ENCODE measurements around the gene CALML5.
"Not testable (repeated sequence)": the region's sequence is repeated elsewhere in the genome, so short reads cannot be mapped to it uniquely, and the experiment has no call there.

CALML5 gene

DNA sequence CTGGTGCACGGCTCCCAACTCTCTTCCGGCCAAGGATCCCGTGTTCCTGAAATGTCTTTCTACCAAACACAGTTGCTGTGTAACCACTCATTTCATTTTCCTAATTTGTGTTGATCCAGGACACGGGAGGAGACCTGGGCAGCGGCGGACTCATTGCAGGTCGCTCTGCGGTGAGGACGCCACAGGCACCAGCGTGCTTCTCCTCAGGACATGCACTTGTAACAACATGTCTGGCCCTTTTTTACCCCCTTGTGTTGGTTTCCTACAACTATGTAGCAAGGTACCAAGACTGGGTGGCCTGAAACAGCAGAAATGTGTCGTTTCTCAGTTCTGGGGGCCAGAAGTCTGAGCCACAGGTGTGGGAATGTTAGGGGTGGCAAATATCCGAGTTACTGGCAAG lies 18.2 kb downstream of the CALML5 start:
- no peak for DNase-seq (ENCODE audit: low read depth)

DNA sequence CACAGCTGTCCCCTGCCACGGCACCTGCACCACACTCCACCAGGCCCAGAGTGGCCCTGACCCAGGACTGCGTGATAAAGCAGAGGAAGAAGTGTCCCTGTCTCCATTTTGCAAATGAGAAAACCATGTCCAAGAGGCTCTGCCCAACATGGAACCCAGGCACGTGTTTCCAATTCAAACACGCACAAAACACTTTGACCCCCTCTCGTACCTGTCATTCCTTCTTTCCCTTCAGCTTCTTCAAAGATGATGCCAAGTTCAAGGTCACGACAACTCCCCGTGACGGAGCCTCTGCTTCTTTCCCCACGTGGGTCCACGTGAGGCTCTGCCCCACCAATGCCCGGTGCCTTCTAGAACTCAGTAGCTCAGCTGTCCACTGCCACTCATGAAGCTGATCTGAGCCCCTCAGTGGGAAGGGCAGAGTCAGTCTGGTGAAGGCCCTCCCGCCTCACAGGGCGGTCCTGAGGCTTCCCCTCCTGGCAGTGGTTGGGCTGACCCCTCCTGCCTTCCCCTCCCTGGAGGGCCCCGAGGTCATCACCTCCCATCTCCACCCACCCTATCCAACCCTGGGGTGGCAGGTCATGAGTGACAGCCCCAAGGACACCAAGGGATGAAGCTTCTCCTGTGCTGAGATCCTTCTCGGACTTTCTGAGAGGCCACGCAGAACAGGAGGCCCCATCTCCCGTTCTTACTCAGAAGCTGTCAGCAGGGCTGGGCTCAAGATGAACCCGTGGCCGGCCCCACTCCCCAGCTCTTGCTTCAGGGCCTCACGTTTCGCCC lies 19.0 kb downstream of the CALML5 start:
- no peak for DNase-seq (ENCODE audit: low read depth)

DNA sequence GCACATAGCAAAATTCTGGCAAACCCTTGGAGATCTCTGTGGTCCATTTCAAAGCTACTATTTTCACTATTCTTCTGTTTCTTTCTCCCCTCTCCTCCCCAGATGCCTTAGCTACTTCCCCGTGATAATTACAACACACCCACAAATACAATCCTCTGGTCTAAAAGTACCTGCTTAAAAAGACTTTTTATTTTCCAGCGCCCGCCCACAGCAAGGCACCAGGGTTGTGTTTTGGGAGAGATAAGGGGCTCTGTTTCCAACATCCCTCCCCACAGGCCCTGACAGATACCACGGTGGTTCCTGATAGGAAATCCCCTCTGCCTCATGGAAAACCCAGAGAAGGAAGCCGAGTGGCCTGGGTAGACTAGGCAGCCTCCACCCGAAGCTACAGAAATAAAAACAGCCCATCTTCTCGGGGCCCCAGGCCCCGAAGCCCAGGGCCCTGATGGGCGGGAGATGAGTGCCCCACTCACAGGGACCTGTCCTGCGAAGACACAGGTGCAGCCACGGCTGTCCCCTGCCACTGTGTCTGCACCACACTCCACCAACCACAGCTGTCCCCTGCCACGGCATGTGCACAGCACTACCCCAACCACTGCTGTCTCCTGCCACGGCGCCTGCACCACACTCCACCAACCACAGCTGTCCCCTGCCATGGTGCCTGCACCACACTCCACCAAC lies 19.7 kb downstream of the CALML5 start:
- peak; percentile 80 for DNase-seq (ENCODE audit: low read depth)

DNA sequence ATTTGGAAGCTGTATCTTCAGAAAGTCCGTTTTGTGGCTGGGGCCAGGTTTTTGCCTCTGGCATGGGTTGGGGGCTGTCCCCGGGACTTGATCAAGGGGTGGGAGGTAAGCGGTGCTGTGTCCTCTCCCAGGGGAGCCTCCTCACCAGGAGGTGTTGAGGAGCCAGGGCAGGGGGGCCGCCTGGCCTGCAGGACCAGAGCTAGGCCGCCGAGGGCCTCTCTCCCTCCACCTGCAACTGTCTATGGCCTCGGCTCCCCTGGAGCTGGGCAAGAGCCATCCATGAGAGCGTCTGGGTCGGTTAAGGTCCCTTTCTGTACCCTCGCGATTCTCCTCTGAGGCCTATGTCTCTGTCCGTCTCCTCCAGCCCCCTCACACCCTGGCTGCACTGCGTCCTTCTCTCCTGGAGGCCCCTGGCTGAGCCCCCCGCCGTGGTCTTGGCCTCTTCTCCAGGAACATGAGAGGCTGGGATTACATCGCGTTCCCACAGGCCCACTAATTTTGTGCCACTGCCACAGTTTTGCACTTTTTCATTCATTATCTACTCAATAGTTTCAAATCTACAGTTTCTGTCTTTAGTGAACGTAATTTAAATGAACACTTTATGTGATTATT lies 20.6 kb downstream of the CALML5 start:
- DNase-seq (ENCODE audit: low read depth): no peak

DNA sequence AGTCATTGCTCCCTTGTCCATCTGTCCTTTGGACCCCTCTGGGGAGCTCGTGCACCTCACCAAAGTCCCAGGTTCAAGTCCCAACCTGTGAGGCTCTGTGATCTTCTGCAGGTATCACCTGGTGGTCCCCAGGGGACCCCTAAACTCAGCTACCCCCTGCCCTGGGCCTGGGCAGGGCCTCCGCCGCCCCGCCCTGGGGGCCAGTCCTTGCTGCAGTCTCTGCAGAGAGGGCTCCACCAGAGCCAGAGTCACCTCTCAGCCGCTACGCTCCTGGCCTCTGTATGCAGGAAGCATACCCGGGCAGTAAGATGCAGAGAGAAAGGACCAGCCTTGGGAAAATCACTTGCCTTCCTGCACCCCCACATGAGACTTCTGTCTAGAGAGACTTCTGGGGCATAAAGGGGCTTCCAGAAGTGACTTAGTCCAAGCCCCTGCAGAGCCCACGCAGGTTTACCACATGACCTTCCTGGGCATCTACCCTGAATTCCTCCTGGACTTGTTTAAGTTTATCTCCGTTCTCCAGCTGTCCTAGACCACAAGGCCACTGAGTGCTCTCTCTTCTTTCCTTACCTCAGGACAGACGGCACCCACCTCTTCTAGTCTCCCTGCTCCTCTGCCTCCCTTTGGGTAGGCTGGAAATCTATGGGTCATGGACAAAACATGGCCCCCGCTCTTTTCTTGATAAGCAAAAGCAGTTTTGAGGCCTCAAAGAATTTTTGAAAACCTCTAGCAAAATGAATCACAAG lies 21.2 kb downstream of the CALML5 start:
- DNase-seq (ENCODE audit: low read depth): no peak

DNA sequence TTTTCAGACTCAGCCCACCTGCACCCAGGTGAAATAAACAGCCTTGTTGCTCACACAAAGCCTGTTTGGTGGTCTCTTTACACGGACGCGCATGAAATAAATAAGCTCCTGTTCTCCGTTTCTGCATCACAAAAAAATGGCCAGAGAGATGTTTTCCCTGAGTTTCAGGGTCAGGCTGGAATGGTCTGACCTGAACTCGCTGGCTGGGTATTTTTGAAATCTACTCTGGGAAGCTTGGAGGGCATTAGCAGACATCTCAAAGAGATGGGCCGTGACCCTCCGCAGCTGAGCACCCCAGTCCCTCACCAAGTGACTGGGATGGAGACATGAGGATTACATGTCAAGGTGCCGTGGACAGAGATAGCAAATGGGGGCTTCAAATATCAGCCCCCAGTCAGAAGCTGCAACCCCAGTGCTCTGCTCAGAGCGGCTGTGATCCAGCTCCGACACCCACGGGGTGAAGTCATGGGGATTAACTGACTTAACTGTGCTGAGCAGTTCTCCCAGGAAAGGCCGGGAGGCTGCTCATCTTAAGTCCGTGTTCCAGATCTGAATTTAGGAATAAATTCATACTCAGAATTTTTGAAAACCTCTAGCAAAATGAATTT lies 22.3 kb downstream of the CALML5 start:
- DNase-seq (ENCODE audit: low read depth): no peak

DNA sequence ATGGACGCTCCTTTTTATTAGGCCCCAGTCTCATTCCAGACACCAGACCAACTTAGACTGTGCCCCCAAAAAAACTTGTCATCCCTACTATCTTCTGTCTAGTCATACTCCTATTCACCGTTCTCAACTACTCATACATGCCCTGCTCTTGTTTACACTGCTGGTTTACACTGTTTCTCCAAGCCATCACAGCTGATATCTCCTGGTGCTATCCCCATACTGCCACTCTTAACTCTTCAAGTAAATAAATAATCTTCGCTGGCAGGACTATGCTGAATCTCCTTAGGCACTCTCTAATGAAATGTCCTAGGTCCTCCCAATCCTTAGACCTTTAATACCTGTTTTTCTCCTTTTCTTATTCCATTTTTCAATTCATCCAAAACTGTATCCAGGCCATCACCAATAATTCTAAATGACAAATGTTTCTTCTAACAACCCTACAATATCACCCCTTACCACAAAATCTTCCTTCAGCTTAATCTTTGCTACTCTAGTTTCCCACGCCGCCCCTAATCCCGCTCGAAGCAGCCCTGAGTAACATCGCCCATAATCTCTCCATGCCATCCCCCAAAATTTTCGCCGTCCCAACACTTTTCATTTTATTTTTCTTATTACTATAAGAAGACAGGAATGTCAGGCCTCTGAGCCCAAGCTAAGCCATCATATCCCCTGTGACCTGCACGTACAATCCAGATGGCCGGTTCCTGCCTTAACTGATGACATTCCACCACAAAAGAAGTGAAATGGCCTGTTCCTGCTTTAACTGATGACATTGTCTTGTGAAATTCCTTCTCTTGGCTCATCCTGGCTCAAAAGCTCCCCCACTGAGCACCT lies 23.2 kb downstream of the CALML5 start:
- not testable (repeated sequence) for DNase-seq (ENCODE audit: low read depth)

DNA sequence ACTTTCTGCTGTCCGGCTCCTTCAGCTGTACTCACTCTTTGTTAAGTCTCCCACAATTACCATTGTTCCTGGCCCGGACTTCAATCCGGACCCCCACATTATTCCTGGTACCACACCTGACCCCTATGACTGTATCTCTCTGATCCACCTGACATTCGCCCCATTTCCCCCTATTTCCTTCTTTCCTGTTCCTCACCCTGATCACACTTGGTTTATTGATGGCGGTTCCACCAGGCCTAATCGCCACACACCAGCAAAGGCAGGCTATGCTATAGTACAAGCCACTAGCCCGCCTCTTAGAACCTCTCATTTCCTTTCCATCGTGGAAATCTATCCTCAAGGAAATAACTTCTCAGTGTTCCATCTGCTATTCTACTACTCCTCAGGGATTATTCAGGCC lies 24.3 kb downstream of the CALML5 start:
- DNase-seq (ENCODE audit: low read depth): not testable (repeated sequence)

DNA sequence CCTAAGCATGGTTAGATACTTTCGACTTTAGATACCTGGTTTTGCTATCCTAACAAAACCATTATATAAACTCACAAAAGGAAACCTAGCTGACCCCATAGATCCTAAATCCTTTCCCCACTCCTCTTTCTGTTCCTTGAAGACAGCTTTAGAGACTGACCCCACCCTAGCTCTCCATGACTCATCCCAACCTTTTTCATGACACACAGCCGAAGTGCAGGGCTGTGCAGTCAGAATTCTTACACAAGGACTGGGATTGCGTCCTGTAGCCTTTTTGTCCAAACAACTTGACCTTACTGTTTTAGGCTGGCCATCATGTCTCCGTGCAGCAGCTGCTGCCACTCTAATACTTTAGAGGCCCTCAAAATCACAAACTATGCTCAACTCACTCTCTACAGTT lies 24.7 kb downstream of the CALML5 start:
- not testable (repeated sequence) for DNase-seq (ENCODE audit: low read depth)

DNA sequence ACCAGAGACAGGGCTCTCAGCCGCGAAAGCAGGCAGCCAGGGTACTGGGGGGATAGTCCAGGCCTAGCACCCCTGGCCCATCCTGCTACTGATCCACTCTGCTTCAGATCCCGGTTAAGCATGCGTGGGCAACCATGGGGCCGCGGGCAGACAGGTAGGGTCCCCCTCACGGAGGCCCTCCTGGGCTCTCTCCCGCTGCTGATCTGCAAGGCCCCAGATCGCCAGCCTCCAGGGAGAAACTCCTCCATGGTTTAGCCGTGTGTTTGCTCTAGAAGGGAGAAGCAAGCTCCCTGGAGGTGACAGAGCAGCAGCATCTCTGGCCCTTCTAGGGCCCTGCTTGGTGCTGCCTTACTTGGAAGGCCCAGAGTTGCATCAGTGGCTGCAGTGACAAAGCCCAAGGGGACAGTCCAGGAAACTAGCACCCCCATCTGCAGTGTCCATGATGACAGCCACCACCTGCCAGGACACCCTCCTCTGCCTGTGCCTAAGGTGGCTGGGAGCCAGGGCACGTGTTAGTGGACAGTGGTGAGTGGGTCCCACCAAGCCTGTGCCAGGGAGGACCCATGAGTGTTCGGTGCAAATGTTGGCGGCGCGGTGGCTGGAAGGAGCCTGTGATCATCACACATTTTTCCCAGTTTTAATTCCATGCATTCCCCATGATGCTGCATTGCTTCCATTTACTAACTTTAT lies 29.2 kb downstream of the CALML5 start:
- no peak for DNase-seq (ENCODE audit: low read depth)

DNA sequence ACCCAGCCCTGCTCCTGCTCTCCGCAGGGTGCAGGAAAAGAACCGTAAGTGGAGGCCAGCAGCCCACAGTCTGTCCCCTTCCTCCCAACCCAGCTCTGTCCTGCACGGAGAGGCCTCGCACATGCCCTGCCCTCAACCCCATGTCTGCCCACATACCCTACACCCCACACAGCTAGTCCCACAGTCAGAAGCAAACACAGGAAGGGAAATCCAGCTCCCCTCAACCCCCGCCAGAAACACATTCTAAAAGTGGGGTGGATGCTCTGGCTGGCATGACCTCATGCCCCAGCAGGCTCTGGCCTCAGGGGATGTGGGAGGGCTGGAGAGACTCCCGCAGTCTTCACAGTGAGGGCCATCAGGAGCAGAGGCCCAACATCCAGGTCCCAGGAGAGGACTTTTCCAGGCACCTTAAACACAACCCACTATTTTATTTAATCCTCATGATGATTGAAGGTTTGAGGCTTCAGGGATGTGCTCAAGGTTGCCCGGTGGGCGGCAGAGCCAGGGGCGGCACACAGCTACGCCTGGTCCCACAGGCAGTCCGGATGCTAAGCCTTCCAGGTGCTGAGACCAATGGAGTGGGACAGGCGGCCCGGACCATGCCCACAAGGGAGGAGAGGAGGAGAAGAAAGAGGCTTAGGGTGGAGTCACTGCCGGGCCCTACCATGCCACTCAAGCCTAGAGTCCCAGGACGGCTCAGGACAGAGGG lies 29.9 kb downstream of the CALML5 start:
- DNase-seq (ENCODE audit: low read depth): no peak

DNA sequence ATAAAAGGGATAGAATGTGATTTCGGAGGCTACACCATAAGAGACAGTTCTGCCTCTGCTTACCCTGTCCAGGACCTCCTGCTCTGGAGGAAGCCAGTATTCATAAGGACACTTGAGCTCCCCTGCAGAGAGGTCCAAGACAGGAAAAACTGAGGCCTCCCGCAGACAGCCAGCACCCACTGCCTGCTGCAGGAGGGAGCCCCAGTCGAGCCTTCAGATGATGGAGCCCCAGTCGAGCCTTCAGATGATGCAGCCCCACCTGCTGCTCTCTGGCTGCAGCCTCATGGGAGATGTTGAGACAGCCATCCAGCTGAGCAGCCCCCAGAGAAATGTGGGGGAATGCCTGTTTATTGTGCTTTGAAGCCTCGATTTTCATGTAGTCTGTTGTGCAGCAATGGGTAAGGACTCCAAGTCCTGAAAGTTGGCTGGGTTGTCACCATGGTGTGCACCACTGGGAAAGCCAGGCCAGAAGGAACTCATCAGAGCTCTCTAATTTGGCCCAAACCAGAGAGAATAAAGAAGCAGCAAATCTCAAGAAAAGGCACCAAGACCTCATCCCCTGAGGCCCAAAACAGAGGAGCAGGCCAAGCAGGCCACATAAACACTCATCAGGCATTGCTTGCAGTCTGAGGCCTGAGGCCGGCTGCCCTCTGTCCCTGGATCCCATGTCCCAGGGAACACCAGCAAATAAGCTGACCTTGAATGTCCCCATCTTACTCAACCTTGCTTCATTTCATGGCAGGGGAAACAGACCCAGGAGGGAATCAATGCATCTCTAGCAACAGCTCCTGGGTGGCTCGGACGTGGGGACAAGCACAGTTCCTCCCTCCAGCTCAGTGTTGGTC lies 30.9 kb downstream of the CALML5 start:
- no peak for DNase-seq (ENCODE audit: low read depth)

DNA sequence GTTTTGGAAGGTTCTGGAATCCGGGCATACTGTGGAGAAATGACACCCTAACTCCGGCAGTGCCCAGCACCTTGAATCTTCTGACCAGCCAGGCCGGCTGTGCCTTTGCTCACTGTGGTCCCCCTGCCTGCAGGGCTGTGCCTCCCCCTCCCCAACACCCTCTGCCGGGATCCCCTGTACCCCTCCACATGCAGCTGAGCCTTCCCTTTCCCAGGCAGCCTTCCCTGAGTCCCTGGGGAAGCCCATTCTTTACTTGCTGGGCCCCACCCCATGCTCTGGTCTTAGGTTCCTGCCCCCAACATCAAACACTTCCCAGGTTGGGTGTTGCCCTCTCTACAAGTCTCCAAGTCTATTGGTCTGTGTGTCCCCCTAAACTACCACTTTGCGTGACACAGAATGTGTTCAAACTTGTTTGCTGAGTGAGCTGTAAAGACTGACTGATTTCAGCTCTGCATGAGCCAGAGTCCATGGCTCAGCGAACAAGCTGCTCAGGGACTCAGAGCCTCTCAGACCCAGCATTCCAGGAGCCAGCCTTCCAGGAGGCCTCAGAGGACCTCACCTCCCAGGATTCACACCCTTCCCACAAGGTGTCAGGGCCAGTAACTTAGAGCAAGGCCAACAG lies 31.6 kb downstream of the CALML5 start:
- no peak for DNase-seq (ENCODE audit: low read depth)

DNA sequence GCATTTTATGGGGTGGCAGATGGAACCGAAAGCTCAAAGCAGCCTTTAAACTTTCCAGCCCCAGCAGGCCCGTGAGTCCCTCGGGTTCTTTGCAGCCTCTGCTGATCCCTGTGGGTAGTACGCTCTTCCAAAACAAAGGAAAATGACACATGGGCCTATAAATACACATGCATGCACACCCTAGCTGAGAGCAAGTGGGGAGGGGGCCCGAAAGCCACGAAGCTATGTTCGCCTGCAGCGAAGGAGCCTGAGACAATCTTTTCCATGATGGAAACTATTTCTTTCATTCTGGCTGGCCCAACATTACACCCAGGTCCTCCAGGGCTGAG lies 32.2 kb downstream of the CALML5 start:
- DNase-seq (ENCODE audit: low read depth): no peak

DNA sequence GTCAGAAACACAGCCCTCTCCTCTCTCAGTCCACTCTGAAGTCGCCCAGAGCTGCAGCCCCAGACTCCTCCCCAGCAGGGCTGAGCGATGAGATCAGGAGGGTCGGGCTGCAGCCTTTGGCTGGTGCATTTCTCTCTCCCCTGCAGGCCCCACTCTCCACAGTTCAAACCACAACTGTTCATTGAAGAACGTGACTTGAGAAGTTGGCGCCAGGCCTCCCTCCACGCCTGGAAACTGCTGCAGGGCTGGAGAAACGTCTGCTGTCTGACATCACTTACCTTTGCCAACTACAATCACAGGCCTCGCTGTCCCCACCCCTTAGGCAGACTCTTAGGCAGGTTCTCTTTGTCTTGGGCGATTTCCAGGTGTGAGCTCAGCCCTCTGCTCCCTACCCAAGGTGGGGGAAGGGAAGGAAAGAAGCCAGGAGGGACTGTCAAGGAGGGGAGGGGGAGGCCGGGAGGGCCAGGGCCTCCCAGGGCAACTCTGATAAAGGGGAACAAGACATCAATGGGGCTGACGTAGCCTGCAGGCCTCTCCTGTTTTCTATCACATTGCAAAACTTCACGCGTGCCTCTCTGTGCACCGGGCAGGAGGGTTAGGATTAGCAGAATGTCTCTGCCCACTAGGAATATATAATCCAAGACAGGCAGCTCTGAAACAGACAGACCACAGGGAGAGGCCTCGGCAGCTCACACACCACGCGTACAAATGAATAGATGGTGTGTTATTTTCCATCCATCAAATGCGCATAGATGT lies 32.7 kb downstream of the CALML5 start:
- no peak for DNase-seq (ENCODE audit: low read depth)

DNA sequence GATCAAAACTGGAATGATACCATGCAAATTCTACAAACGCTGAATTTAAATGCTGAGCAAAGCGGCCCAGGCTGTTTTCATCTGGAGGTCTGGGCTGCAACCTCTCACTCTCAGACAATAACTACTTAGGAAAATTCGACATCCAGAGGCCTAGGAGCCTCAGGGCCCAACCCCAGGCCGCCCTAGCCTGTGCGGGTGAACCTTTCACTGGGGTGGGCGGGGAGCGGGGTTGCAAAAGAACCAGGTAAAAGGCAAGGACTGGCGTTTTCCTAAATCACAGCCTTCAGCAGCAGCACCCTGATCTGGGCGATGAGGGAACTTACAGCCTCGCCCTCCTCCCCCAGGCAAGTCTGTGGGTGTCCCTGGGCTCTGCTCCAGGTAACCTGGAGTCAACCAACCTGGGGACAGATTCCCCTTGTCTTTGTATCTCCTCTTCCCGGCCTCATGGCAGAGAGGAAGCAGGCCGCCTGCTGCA lies 33.4 kb downstream of the CALML5 start:
- no peak for DNase-seq (ENCODE audit: low read depth)

DNA sequence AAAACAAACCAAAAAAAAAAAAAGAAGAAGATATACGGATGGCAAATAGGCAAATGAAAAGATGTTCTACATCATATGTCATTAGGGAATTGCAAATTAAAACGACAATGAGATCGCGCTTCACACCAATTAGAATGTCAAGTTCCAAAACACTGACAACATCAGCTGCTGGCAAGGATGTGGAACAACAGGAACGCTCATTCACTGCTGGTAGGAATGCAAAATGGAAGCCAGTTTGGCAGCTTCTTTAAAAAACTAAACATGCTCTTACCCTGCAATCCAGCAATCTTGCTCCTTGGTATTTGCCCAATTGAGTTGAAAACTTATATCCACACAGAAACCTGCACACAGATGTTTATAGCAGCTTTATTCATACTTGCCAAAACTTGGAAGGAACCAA lies 34.8 kb downstream of the CALML5 start:
- no peak for DNase-seq (ENCODE audit: low read depth)

DNA sequence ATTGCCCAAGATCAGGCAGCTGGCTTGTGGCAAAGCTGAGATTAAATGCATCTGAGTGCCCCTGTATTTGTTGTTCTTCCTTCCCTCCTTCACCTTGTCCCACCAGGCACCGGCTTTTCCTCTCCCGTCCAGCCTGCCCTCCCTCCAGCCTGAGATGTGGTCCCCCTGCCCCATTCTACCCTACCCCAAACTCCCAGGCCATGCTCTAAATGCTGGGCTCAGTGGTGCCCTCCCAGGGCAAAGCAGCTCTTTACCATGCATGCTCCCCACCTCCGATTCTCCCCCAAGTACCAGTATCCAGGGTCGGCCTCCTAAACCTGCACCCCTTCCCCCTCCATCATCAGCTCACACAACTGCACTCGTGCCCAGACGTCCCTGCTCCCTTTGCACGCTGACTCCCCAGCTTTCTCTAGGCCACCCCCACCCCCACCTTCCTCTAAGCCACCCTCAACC lies 36.5 kb downstream of the CALML5 start:
- no peak for DNase-seq (ENCODE audit: low read depth)
